ENCODE data around the gene DICER1.

The DICER1 gene

DNA sequence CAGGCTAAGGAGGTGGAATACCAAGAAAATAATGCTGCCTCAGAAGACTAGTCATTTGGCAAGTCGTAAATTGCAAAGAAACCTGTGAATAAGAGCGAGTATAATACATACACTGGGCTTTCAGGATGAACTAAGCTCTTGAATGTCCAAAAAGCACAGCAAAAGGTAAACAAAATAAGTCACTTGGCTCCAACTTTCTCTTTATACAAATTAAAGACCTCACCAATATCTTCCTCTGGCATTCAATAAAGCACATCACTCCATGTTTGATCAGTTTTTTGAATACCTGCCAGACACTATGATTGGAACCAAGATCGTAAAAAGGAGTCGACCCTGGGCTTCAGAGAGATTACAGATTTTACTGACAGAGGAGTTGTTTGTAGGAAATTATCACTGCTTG, 3.5 kb downstream of the DICER1 start:
- H3K27ac ChIP-seq (ENCODE audit: insufficient read depth, low read length, poor library complexity, severe bottlenecking): no peak overlapping the region
- H3K4me1 ChIP-seq (ENCODE audit: control insufficient read depth, insufficient read depth, low read length, poor library complexity, severe bottlenecking): peaks cover 28% of the 10 kb centered on the region
- H3K27me3 ChIP-seq (replicated peaks; ENCODE audit: control insufficient read depth, insufficient read depth, low read length, poor library complexity, severe bottlenecking): no peaks in the 10 kb centered on the region
- no peak overlapping the region for H3K4me3 ChIP-seq (ENCODE audit: insufficient read depth, low read depth, low read length, poor library complexity, severe bottlenecking)
- H3K36me3 ChIP-seq (ENCODE audit: control insufficient read depth, insufficient read depth, low read length): no peaks in the 10 kb centered on the region
- DNase-seq: no peak
- no peaks in the 10 kb centered on the region for H3K9me3 ChIP-seq (ENCODE audit: control insufficient read depth, low read length)

DNA sequence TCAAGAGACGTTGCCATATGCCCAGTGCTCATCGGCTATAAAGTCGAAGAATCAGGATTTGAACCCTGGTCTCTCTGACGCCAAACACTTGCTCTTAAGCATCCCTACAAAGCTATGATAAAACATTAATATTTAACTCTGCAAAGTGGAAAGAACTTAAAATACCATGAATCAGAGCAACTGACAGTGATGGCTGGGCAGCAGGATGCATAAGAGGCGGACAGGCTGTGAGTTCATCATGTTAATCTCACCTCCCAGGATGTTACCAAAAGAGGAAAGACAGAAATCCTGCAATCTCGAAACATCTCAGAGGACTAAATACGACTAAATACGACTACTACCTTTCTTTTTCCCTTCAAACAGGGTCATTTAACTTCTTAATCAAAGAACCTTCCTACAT, 5.8 kb downstream of the DICER1 start:
- Histone ChIP-seq H3K27me3 (replicated peaks; ENCODE audit: control insufficient read depth, insufficient read depth, low read length, poor library complexity, severe bottlenecking) (no peaks in the 10 kb centered on the region), H3K4me3 (ENCODE audit: insufficient read depth, low read depth, low read length, poor library complexity, severe bottlenecking) (no peak overlapping the region), H3K27ac (ENCODE audit: insufficient read depth, low read length, poor library complexity, severe bottlenecking) (no peak overlapping the region), H3K36me3 (ENCODE audit: control insufficient read depth, insufficient read depth, low read length) (no peaks in the 10 kb centered on the region), H3K9me3 (ENCODE audit: control insufficient read depth, low read length) (no peaks in the 10 kb centered on the region), H3K4me1 (ENCODE audit: control insufficient read depth, insufficient read depth, low read length, poor library complexity, severe bottlenecking) (peaks cover 22% of the 10 kb centered on the region)
- DNase-seq: no peak

DNA sequence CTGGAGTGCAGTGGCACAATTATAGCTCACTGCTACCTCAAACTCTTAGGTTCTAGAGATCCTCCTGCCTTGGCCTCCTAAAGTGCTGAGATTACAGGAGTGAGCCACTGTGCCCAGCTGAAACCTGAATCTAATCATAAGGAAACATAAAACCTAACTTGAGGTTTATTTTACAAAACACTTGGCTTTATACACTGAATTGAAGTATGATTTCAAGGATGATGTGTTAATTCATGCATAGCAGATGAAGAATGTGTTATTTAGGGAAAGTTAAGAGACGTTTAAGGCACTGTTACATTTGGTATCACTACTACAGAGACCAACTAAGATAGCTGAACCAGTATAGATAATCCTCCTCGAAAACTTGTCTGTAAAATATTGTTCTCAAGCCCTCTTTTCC, 6.4 kb downstream of the DICER1 start:
- DNase-seq: no peak
- H3K9me3 ChIP-seq (ENCODE audit: control insufficient read depth, low read length): no peaks in the 10 kb centered on the region

DNA sequence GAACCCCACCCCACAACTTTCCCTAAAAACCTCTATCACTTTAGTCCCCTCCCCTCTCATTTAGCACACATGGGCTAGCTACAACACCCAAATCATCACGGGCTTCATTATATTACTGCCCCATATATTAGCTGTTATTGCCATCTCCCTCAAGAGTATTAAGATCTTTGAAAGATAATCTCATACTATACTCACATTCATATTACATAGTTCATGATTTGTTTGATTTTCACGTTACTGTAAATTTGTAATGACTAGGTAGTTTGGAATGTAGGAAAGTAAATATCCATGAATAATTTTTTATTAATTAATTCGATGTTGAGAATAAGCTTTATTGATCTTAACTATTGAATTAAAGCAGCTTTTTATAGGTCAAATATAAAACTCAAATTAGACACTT, 7.9 kb downstream of the DICER1 start:
- DNase-seq: no peak
- Histone ChIP-seq H3K27ac (ENCODE audit: insufficient read depth, low read length, poor library complexity, severe bottlenecking) (no peak overlapping the region), H3K4me1 (ENCODE audit: control insufficient read depth, insufficient read depth, low read length, poor library complexity, severe bottlenecking) (peaks cover 16% of the 10 kb centered on the region), H3K9me3 (ENCODE audit: control insufficient read depth, low read length) (peaks cover 8% of the 10 kb centered on the region), H3K4me3 (ENCODE audit: insufficient read depth, low read depth, low read length, poor library complexity, severe bottlenecking) (no peak overlapping the region), H3K27me3 (replicated peaks; ENCODE audit: control insufficient read depth, insufficient read depth, low read length, poor library complexity, severe bottlenecking) (no peaks in the 10 kb centered on the region), H3K36me3 (ENCODE audit: control insufficient read depth, insufficient read depth, low read length) (no peaks in the 10 kb centered on the region)

More for the DNA sequence above, 6.4 kb downstream of the DICER1 start:
- Histone ChIP-seq H3K27me3 (replicated peaks; ENCODE audit: control insufficient read depth, insufficient read depth, low read length, poor library complexity, severe bottlenecking) (no peaks in the 10 kb centered on the region), H3K27ac (ENCODE audit: insufficient read depth, low read length, poor library complexity, severe bottlenecking) (no peak overlapping the region), H3K36me3 (ENCODE audit: control insufficient read depth, insufficient read depth, low read length) (no peaks in the 10 kb centered on the region), H3K4me1 (ENCODE audit: control insufficient read depth, insufficient read depth, low read length, poor library complexity, severe bottlenecking) (peaks cover 22% of the 10 kb centered on the region), H3K4me3 (ENCODE audit: insufficient read depth, low read depth, low read length, poor library complexity, severe bottlenecking) (no peak overlapping the region)

DNA sequence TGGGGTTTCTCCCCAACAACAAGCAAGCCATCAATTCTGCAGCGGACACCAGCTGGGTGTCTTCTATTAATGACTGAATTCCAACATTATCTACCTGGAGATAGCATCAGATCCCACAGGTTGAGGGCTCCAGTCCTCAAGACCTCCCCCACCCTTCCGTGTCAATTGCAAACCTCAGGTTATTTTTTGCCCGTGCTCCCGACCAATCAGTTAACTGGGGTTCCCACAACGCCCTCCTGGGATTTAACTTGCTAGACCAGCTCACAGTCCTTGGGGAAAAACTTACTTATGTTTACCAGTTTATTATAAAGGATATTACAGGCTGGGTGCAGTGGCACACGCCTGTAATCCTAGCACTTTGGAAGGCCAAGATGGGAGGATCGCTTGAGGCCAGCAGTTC, 9.7 kb downstream of the DICER1 start:
- Histone ChIP-seq H3K4me3 (ENCODE audit: insufficient read depth, low read depth, low read length, poor library complexity, severe bottlenecking) (no peak overlapping the region), H3K4me1 (ENCODE audit: control insufficient read depth, insufficient read depth, low read length, poor library complexity, severe bottlenecking) (peaks cover 7% of the 10 kb centered on the region), H3K36me3 (ENCODE audit: control insufficient read depth, insufficient read depth, low read length) (no peaks in the 10 kb centered on the region), H3K9me3 (ENCODE audit: control insufficient read depth, low read length) (peaks cover 8% of the 10 kb centered on the region), H3K27me3 (replicated peaks; ENCODE audit: control insufficient read depth, insufficient read depth, low read length, poor library complexity, severe bottlenecking) (no peaks in the 10 kb centered on the region), H3K27ac (ENCODE audit: insufficient read depth, low read length, poor library complexity, severe bottlenecking) (no peak overlapping the region)
- no peak for DNase-seq

DNA sequence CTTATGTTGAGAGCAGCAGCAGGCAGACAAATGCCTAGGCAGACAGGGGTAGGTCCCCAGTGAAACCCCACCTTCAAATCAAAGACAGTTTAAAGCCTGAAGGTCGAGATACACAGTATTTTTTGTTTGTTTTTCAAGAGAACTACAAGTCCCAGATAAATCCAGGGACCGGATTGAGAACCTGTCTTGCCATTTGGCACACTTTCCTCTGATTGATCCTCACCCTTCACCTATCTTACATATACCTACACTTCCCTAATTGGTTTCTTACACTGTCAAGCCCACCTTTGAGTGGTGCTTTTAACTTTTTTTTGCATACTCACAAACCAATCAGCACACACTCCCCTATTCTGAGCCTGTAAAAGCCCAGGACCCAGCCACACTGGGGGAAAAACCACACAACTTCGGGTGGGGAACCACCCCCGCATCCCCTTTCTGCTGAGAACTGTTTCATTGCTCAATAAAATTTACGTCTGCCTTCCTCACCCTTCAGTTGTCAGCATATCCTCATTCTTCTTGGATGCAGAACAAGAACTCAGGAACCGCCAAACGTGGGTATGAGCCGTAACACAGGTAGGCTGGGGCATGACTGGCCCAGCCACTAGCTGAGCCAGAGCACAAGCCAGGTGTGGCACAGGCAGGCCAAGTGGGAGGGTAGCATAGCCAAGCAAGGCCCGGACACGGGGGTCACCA, 11.1 kb downstream of the DICER1 start:
- no peaks in the 10 kb centered on the region for H3K27me3 ChIP-seq (replicated peaks; ENCODE audit: control insufficient read depth, insufficient read depth, low read length, poor library complexity, severe bottlenecking)
- no peak overlapping the region for H3K4me3 ChIP-seq (ENCODE audit: insufficient read depth, low read depth, low read length, poor library complexity, severe bottlenecking)
- H3K27ac ChIP-seq (ENCODE audit: insufficient read depth, low read length, poor library complexity, severe bottlenecking): no peak overlapping the region
- H3K36me3 ChIP-seq (ENCODE audit: control insufficient read depth, insufficient read depth, low read length): no peaks in the 10 kb centered on the region
- H3K4me1 ChIP-seq (ENCODE audit: control insufficient read depth, insufficient read depth, low read length, poor library complexity, severe bottlenecking): no peaks in the 10 kb centered on the region
- no peak for DNase-seq
- peaks cover 8% of the 10 kb centered on the region for H3K9me3 ChIP-seq (ENCODE audit: control insufficient read depth, low read length)

DNA sequence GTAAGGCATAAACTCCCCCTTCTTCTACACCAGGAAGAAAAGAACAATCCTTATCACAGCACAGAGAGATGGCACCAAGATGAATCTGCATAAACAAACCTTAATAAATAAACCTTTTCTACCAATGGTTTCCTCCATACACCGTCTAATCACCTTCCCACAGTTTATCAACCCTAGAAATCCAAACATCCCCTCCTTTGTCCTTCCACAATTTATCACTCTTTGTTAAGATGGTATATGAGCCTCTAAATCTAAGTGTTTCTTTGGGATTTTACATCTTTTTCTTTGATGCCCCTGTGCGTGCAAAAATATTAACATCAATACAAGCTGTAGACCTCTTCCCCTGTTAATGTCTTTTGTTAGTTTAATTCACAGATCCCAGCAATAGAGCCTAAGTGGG, 12.5 kb downstream of the DICER1 start:
- Histone ChIP-seq H3K4me1 (ENCODE audit: control insufficient read depth, insufficient read depth, low read length, poor library complexity, severe bottlenecking) (peaks cover 3% of the 10 kb centered on the region), H3K9me3 (ENCODE audit: control insufficient read depth, low read length) (peaks cover 8% of the 10 kb centered on the region), H3K27me3 (replicated peaks; ENCODE audit: control insufficient read depth, insufficient read depth, low read length, poor library complexity, severe bottlenecking) (no peaks in the 10 kb centered on the region), H3K4me3 (ENCODE audit: insufficient read depth, low read depth, low read length, poor library complexity, severe bottlenecking) (no peak overlapping the region), H3K36me3 (ENCODE audit: control insufficient read depth, insufficient read depth, low read length) (peaks cover 3% of the 10 kb centered on the region), H3K27ac (ENCODE audit: insufficient read depth, low read length, poor library complexity, severe bottlenecking) (no peak overlapping the region)
- no peak for DNase-seq

DNA sequence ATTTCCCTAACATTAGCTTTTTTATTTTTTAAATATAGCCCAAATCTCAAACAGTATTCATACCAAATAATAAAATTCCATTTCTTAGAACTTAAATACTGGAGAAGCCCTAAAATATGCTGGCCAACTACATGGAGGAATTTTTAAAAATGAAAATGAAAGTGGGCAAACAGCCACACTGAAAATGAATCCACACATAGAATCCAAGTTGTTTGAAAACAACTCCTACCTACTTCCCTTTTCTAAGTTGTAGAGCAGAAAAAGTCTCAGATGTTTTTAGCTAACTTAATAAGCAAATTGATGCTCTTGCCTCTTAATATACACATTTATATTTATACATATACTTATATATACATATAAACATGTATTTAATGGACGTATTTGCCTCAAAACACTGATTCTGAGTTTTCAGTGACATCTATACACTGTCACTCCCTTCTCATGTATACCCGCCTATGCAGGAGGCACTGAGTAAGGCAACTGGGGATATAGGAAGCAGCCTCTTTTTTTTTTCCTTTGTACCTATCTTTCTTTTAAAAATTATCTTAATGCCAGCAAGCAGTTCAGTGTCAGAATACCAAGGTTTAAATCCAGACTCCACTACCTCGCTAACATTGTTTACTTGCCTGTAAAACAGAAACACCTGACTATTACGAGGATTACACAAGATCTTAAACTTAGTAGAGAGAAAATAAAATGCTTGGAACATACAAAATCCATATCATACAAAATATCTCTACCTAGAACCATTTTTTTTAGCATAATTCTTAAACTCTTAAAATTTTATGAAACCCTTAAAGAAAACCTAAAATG, 13.3 kb downstream of the DICER1 start:
- no peak for DNase-seq
- Histone ChIP-seq H3K27ac (ENCODE audit: insufficient read depth, low read length, poor library complexity, severe bottlenecking) (no peak overlapping the region), H3K4me3 (ENCODE audit: insufficient read depth, low read depth, low read length, poor library complexity, severe bottlenecking) (no peak overlapping the region)

DNA sequence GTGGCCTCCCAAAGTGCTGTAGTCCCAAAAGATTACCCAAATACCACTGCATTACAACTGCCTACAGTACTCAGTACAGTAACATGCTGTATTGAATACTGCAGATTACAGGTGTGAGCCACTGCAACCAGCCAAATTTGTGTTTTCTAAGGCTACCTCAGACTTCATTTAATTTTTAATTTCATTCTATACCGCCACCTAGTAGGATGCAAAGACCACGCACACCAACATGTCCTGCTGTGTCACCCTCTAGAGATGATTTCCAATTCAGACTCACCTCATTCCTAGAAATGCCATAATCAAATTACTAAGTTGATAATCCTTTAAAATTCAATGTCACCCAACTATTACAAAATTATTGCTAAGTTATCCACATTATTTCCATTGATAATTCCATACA, 15.1 kb downstream of the DICER1 start:
- H3K4me1 ChIP-seq (ENCODE audit: control insufficient read depth, insufficient read depth, low read length, poor library complexity, severe bottlenecking): peaks cover 3% of the 10 kb centered on the region
- DNase-seq: no peak
- H3K27ac ChIP-seq (ENCODE audit: insufficient read depth, low read length, poor library complexity, severe bottlenecking): no peak overlapping the region
- H3K9me3 ChIP-seq (ENCODE audit: control insufficient read depth, low read length): peaks cover 8% of the 10 kb centered on the region
- no peaks in the 10 kb centered on the region for H3K27me3 ChIP-seq (replicated peaks; ENCODE audit: control insufficient read depth, insufficient read depth, low read length, poor library complexity, severe bottlenecking)
- H3K4me3 ChIP-seq (ENCODE audit: insufficient read depth, low read depth, low read length, poor library complexity, severe bottlenecking): no peak overlapping the region
- H3K36me3 ChIP-seq (ENCODE audit: control insufficient read depth, insufficient read depth, low read length): peaks cover 3% of the 10 kb centered on the region

More for the DNA sequence above, 13.3 kb downstream of the DICER1 start:
- H3K4me1 ChIP-seq (ENCODE audit: control insufficient read depth, insufficient read depth, low read length, poor library complexity, severe bottlenecking): peaks cover 3% of the 10 kb centered on the region
- no peaks in the 10 kb centered on the region for H3K27me3 ChIP-seq (replicated peaks; ENCODE audit: control insufficient read depth, insufficient read depth, low read length, poor library complexity, severe bottlenecking)
- peaks cover 3% of the 10 kb centered on the region for H3K36me3 ChIP-seq (ENCODE audit: control insufficient read depth, insufficient read depth, low read length)
- H3K9me3 ChIP-seq (ENCODE audit: control insufficient read depth, low read length): peaks cover 8% of the 10 kb centered on the region

DNA sequence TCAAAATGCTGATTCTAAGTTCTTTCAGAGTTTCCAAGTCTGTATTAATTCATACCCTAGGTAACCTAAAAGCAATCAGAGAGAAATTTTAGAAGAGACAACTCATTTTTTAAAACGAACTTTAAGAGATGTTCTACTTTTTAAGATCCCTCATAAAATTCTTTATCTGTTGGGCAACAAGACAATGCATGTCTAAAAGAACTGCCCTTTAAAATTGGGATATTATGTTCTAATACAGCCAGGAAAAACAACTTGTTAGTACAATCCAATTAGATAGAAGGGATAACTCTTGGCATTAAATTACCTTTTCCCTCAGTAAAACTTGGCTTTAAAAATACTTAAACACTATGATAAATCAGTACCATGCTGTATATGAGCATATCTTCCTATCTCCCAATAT, 15.6 kb downstream of the DICER1 start:
- H3K27ac ChIP-seq (ENCODE audit: insufficient read depth, low read length, poor library complexity, severe bottlenecking): no peak overlapping the region
- H3K27me3 ChIP-seq (replicated peaks; ENCODE audit: control insufficient read depth, insufficient read depth, low read length, poor library complexity, severe bottlenecking): no peaks in the 10 kb centered on the region
- no peak overlapping the region for H3K4me3 ChIP-seq (ENCODE audit: insufficient read depth, low read depth, low read length, poor library complexity, severe bottlenecking)
- peaks cover 3% of the 10 kb centered on the region for H3K36me3 ChIP-seq (ENCODE audit: control insufficient read depth, insufficient read depth, low read length)
- no peak for DNase-seq
- H3K4me1 ChIP-seq (ENCODE audit: control insufficient read depth, insufficient read depth, low read length, poor library complexity, severe bottlenecking): peaks cover 3% of the 10 kb centered on the region
- H3K9me3 ChIP-seq (ENCODE audit: control insufficient read depth, low read length): peaks cover 8% of the 10 kb centered on the region

All from effector memory CD4-positive, alpha-beta T cell (primary cell).